GM18873 (cell line): ENCODE measurements around the gene PPARD.

Experiments used
- ATAC-seq: cut with Tn5 transposase; IDR thresholded peaks from one replicate; pipeline ENCODE4 v1.9.1; 2021; ENCODE audit warnings: mild to moderate bottlenecking, moderate library complexity, moderate number of reproducible peaks; ENCODE audit not compliant: unreplicated experiment, low FRiP score

PPARD gene

GRCh38 chr6:35352735-35353134, 10.4 kb downstream of the PPARD start:
- ATAC-seq = no peak

GRCh38 chr6:35354361-35355135, 12.2 kb downstream of the PPARD start:
- ATAC-seq = no peak

- no peak for ATAC-seq
Observed at GRCh38 chr6:35356391-35356790, 14.0 kb downstream of the PPARD start.

GRCh38 chr6:35357677-35358076, 15.3 kb downstream of the PPARD start:
- no peak for ATAC-seq

- ATAC-seq = no peak
Observed at GRCh38 chr6:35358086-35358485, 15.7 kb downstream of the PPARD start.

GRCh38 chr6:35359346-35359743, 17.0 kb downstream of the PPARD start:
- no peak for ATAC-seq

- ATAC-seq = no peak
Observed at GRCh38 chr6:35359744-35360348, 17.5 kb downstream of the PPARD start.

- ATAC-seq = no peak
Observed at GRCh38 chr6:35360349-35361138, 18.2 kb downstream of the PPARD start.

GRCh38 chr6:35362200-35362599, 19.8 kb downstream of the PPARD start:
- no peak for ATAC-seq

GRCh38 chr6:35363293-35363750, 21.0 kb downstream of the PPARD start:
- ATAC-seq = no peak

GRCh38 chr6:35365594-35366203, 23.3 kb downstream of the PPARD start:
- no peak for ATAC-seq

GRCh38 chr6:35366204-35366596, 23.8 kb downstream of the PPARD start:
- ATAC-seq = no peak

- no peak for ATAC-seq
Observed at GRCh38 chr6:35367646-35368037, 25.3 kb downstream of the PPARD start.

GRCh38 chr6:35368038-35368887, 25.9 kb downstream of the PPARD start:
- ATAC-seq = no peak

GRCh38 chr6:35370124-35370741, 27.9 kb downstream of the PPARD start:
- no peak for ATAC-seq

GRCh38 chr6:35370785-35371493, 28.6 kb downstream of the PPARD start:
- no peak for ATAC-seq

GRCh38 chr6:35371494-35372262, 29.3 kb downstream of the PPARD start:
- no peak for ATAC-seq

- no peak for ATAC-seq
Observed at GRCh38 chr6:35372633-35373032, 30.3 kb downstream of the PPARD start.
